ENCODE measurements around the gene ATP13A1. TPM values are rescaled to one million over a fixed set of nuclear protein-coding genes. Genes with fewer than 3 reads are reported as not detected.

Gene ATP13A1
- total and polyA plus RNA-seq, 2 of the 8 experiments (the other 6 are each of a cell fraction or from before 2014, with no cell fraction given) = 33.0 to 64.2 TPM

- no peak overlapping the region for H2BK15ac ChIP-seq (ENCODE audit: low read length)
- H4K8ac ChIP-seq (ENCODE audit: extremely low read depth, insufficient read depth, low read length) = no peak overlapping the region
- no peak overlapping the region for H2AFZ ChIP-seq (ENCODE audit: low read length)
- H3K79me1 ChIP-seq (ENCODE audit: low read depth, low read length) = no peaks in the 10 kb centered on the region
- H3K4ac ChIP-seq (replicated peaks; ENCODE audit: insufficient read length, low read depth, low read length) = no peak overlapping the region
- H3K23ac ChIP-seq (ENCODE audit: insufficient read length) = no peak overlapping the region
- H3K14ac ChIP-seq (ENCODE audit: insufficient read length) = no peak overlapping the region
- no peak overlapping the region for H2AK5ac ChIP-seq (ENCODE audit: low read depth, low read length)
- no peaks in the 10 kb centered on the region for H3K36me3 ChIP-seq (ENCODE audit: control insufficient read depth in 2 of 4, insufficient read depth in 4 of 4, low read length in 3 of 4)
- no peaks in the 10 kb centered on the region; a peak in 1 of 4 replicates for H3K9me3 ChIP-seq (ENCODE audit: insufficient read depth in 2 of 2, low read depth in 1 of 2, low read length in 1 of 2)
- TF ChIP-seq KDM1A (IDR thresholded peaks at IDR 0.05; ENCODE audit: borderline replicate concordance, low read length) = no peak
- no peak for DNase-seq (ENCODE audit: low read depth in 1 of 2, low spot score in 2 of 2)
- H3K27me3 ChIP-seq (replicated peaks in 1 of 4; ENCODE audit: control insufficient read depth in 3 of 4, extremely low read depth in 1 of 4, insufficient read depth in 3 of 4, low read length in 3 of 4) = no peaks in the 10 kb centered on the region
- no peak overlapping the region for H2BK5ac ChIP-seq (ENCODE audit: low read depth, low read length)
- H3K27ac ChIP-seq (ENCODE audit: low read depth, low read length) = no peak overlapping the region
- H3K56ac ChIP-seq (replicated peaks; ENCODE audit: insufficient read length, low read depth, low read length) = no peak overlapping the region
- no peaks in the 10 kb centered on the region; the same call in 1 of the 2 replicates for H3K23me2 ChIP-seq (ENCODE audit: low read depth, low read length)
- ChIA-PET POLR2A (ENCODE audit: partially characterized antibody) (interaction anchor here (0.8 to 2.5 kb wide), 6 partner anchors 19 to 266 kb away, joined by 3 to 5 read pairs (median 4); partner anchors contain the start of gene ZNF101), CTCF (ENCODE audit: partially characterized antibody) (interaction anchor here (1.8 kb wide), 1 partner anchor 10 kb away, joined by 3 read pairs; no protein-coding TSS in a partner anchor)
- H3K4me3 ChIP-seq (ENCODE audit: extremely low read depth in 1 of 4, insufficient read depth in 2 of 4, low read depth in 3 of 4, low read length in 4 of 4) = no peak overlapping the region
- no peaks in the 10 kb centered on the region for H4K20me1 ChIP-seq (replicated peaks in 1 of 2; ENCODE audit: control insufficient read depth in 1 of 2, insufficient read depth in 2 of 2, low read length in 2 of 2)
- H2BK20ac ChIP-seq (ENCODE audit: low read length) = no peak overlapping the region
- H3K4me1 ChIP-seq (replicated peaks in 1 of 4; ENCODE audit: control insufficient read depth in 3 of 4, insufficient read depth in 4 of 4, low read length in 3 of 4) = no peaks in the 10 kb centered on the region
- H2BK120ac ChIP-seq (replicated peaks; ENCODE audit: low read depth, low read length) = no peak overlapping the region
- no peak for FAIRE-seq
- WGBS, 2 experiments (ENCODE audit: extremely low coverage in 1 of 2, insufficient coverage in 1 of 2, insufficient read length in 1 of 2, insufficient replicate concordance in 2 of 2, low coverage in 1 of 2, low lambda C conversion rate in 2 of 2, missing lambda C conversion rate in 1 of 2) = 97% methylated on average over 5 of the region's 5 CpGs; no CpG with 5 or more reads in 1 of the 2 experiments
- no peak overlapping the region for H3K4me2 ChIP-seq (ENCODE audit: insufficient read depth in 1 of 2, low read depth in 2 of 2, low read length in 2 of 2)
- H2BK12ac ChIP-seq (ENCODE audit: low read depth, low read length) = no peak overlapping the region
- no peak overlapping the region for H4K5ac ChIP-seq (ENCODE audit: insufficient read length, low read depth, low read length)
- no peak overlapping the region for H3K9ac ChIP-seq (replicated peaks in 1 of 4; ENCODE audit: extremely low read depth in 1 of 4, low read depth in 3 of 4, low read length in 3 of 4)
- no peak overlapping the region for H4K91ac ChIP-seq (replicated peaks; ENCODE audit: insufficient read length, low read length)
- H3K18ac ChIP-seq (ENCODE audit: extremely low read depth, low read length) = no peak overlapping the region
- H3K79me2 ChIP-seq (ENCODE audit: control insufficient read depth in 1 of 2, insufficient read depth in 2 of 2, low read length in 2 of 2) = no peaks in the 10 kb centered on the region
Observed at GRCh38 chr19:19697589-19697988, 34.1 kb upstream of the ATP13A1 start.
